Kidney epithelial cell (primary cell): ENCODE measurements around the gene COX17. TPM values are rescaled to one million over a fixed set of nuclear protein-coding genes. Genes with fewer than 3 reads are reported as not detected.

ENCODE experiments used
- DNase-seq: peaks from one replicate; pipeline ENCODE4 v3.0.0-alpha.2; 2010; ENCODE audit warnings: low read depth
- H3K27me3 ChIP-seq: 2 replicates; pipeline ENCODE4 v1.6.0; 2011; ENCODE audit warnings: low read length; ENCODE audit not compliant: control insufficient read depth, insufficient read depth
- H3K36me3 ChIP-seq: 2 replicates; pipeline ENCODE4 v1.5.1; 2011; ENCODE audit warnings: low read length; ENCODE audit not compliant: control insufficient read depth, insufficient read depth
- H3K4me3 ChIP-seq: 2 replicates; pipeline ENCODE4 v1.5.1; 2011; ENCODE audit warnings: low read depth, mild to moderate bottlenecking, control low read depth, low read length
- CTCF ChIP-seq: IDR thresholded peaks from 2 replicates; pipeline ENCODE4 v1.5.1; 2011; ENCODE audit warnings: mild to moderate bottlenecking, moderate library complexity, low read length, control low read depth, inconsistent platforms; ENCODE audit not compliant: insufficient read depth, poor library complexity, severe bottlenecking
- total RNA-seq: library from RNA; depleted of rRNA; stranded (reverse); fragments of >200 nt; gene quantifications from 2 replicates; pipeline ENCODE4 v1.2.3, GENCODE V29; 2015

COX17 gene
- total RNA-seq, 1 donor from 2014 or later, result 27.4 TPM

- no peak for DNase-seq
- no peaks in the 10 kb centered on the region for H3K36me3 ChIP-seq
Measured at GRCh38 chr3:119677641-119677934, 382 bp upstream of the COX17 start.

DNA sequence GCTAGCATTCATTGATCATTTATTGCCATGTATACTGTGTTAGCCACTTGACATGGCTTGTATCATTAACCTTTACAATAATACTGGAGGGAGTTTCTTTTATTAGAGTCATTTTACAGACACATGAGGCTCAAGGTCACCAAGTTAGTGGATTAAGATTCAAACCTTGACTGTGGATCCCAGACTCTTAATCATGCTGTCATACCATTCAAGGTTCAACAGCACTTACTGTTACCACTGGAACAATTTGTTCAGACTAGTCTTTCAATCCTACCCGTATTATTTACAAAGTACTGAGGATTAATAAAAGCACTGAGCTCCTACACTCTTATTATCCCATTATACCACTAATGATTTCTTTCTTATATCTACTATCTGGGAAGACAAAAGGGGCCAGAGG, 1.2 kb downstream of the COX17 start:
- TF ChIP-seq CTCF, result no peak
- Histone ChIP-seq H3K4me3 (peak overlapping the region; percentile 88), H3K36me3 (no peaks in the 10 kb centered on the region), H3K27me3 (no peaks in the 10 kb centered on the region)
- no peak for DNase-seq

More at GRCh38 chr3:119677641-119677934, 382 bp upstream of the COX17 start:
- no peak for TF ChIP-seq CTCF
- Histone ChIP-seq H3K27me3 (no peaks in the 10 kb centered on the region), H3K4me3 (peak overlapping the region; percentile 88)

- Histone ChIP-seq H3K27me3 (no peaks in the 10 kb centered on the region), H3K4me3 (no peak overlapping the region), H3K36me3 (no peaks in the 10 kb centered on the region)
- TF ChIP-seq CTCF, result no peak
- no peak for DNase-seq
Measured at GRCh38 chr3:119675188-119675874, 1.9 kb downstream of the COX17 start.

DNA sequence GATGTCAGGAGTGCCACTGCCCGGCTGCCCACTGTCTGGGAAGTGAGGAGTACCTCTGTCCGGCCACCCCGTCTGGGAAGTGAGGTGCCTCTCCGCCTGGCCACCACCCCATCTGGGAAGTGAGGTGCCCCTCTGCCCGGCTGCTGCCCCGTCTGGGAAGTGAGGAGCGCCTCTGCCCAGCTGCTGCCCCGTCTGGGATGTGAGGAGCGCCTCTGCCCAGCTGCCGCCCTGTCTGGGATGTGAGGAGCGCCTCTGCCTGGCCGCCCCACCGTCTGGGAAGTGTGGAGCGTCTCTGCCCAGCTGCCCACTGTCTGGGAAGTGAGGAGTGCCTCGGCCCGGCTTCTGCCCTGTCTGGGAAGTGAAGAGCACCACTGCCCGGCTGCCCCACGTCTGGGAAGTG, 3.3 kb downstream of the COX17 start:
- H3K36me3 ChIP-seq, result no peaks in the 10 kb centered on the region
- H3K27me3 ChIP-seq, result no peaks in the 10 kb centered on the region
- no peak for TF ChIP-seq CTCF
- H3K4me3 ChIP-seq, result no peak overlapping the region
- DNase-seq, result no peak

GRCh38 chr3:119672776-119673175, 4.4 kb downstream of the COX17 start:
- DNase-seq, result no peak
- H3K36me3 ChIP-seq, result no peaks in the 10 kb centered on the region

More at GRCh38 chr3:119672776-119673175, 4.4 kb downstream of the COX17 start:
- H3K27me3 ChIP-seq, result no peaks in the 10 kb centered on the region
- H3K4me3 ChIP-seq, result no peak overlapping the region
- no peak for TF ChIP-seq CTCF
